Calu3 (cell line): ENCODE results near the gene PBX1. TPM values are rescaled to one million over a fixed set of nuclear protein-coding genes. Genes with fewer than 3 reads are reported as not detected.

Experiments used
- BruUV-seq: library from RNA; stranded (reverse); fragments of 400-500 nt; replicated peaks from 2 replicates; lab custom pipeline; 2021; lab: Mats Ljungman, UMichigan
- CTCF ChIA-PET: fragments of 300-600 bp; sonication (Branson Sonifier 250); formaldehyde crosslinking; loops from one replicate; lab custom pipeline; 2022; ENCODE audit warnings: antibody characterized with exemption; lab: Charles Lee
- DNase-seq: peaks from one replicate; pipeline ENCODE4 v3.0.0; 2022
- H3K27ac Mint-ChIP-seq: one replicate; pipeline ENCODE4 v1.8.0; 2022; ENCODE audit warnings: mixed read lengths; ENCODE audit not compliant: unreplicated experiment
- H3K27me3 Mint-ChIP-seq: one replicate; pipeline ENCODE4 v1.8.0; 2022; ENCODE audit warnings: mixed read lengths; ENCODE audit not compliant: unreplicated experiment
- H3K36me3 Mint-ChIP-seq: one replicate; pipeline ENCODE4 v1.8.0; 2022; ENCODE audit warnings: mild to moderate bottlenecking, moderate library complexity, mixed read lengths; ENCODE audit not compliant: insufficient read depth, unreplicated experiment
- H3K4me1 Mint-ChIP-seq: one replicate; pipeline ENCODE4 v1.8.0; 2022; ENCODE audit warnings: mild to moderate bottlenecking, low read depth, mixed read lengths; ENCODE audit not compliant: unreplicated experiment
- H3K4me3 Mint-ChIP-seq: one replicate; pipeline ENCODE4 v1.8.0; 2022; ENCODE audit warnings: mild to moderate bottlenecking, low read depth, moderate library complexity, mixed read lengths; ENCODE audit not compliant: unreplicated experiment
- H3K9me3 Mint-ChIP-seq: one replicate; pipeline ENCODE4 v1.8.0; 2022; ENCODE audit warnings: low read depth, mixed read lengths; ENCODE audit not compliant: unreplicated experiment
- intact Hi-C: fragments of 100-400 bp; cut with micrococcal nuclease; formaldehyde crosslinking; loops from one replicate; pipeline ENCODE4 v1.10.0; 2022; ENCODE audit not compliant: unreplicated experiment
- total RNA-seq: library from RNA; stranded (reverse); gene quantifications from 2 replicates; pipeline ENCODE4 v1.2.3, GENCODE V29; 2022
- TF ChIP-seq, protein P1 (sequence below): fragments of 200-600 bp; IDR thresholded peaks from one replicate; pipeline ENCODE4 v1.8.0; 2022; ENCODE audit warnings: antibody characterized with exemption; ENCODE audit not compliant: unreplicated experiment

The PBX1 gene
- total RNA-seq, 1 experiment from 2014 or later, result 22.5 TPM

DNA sequence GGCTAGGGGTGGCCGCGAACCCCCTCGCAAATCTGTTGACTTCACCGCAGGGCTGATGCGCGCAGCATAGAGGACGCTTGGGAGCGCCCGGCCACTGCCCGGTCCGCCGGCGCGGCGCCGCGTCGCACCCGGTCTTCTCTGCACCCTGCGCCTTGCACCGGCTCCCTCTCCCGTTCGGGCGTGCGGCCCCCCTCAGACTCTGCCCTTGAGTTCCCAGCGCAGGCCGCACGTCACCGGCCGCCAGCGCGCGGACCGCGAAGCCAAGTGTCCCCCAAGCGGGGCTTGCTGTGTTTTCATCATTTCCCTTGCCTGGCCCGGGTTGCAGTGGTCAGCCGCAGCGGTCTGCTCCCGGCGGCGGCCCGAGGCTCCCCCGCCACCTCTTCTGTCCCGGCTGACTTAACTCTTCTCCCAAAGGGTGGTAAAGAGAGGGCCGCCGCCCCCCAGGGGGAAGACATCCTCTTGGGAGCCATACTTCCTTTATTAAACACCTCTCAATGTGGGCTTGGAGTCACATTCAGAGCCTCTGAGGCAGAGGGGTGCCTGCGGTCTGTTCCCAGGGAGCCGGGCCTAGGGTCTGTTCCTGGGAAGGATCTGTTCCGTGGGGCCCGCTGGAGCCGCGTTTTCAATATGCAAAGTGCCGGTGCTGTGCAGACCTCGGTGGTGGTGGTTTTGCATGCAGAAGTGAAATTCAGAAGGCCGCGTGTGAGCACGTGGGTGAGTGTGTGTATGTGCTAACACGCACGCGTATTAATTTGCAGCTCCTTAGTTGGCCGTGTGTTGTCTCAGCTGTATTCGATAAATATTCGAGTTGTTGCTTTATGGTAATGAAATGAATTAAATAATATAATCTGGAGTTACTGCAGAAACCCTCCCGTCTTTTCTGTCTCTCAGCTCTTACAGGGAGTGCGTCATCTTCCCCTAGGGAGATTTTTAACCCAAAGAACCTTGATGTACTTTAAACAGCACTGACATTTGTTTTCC is 17.6 kb downstream of the PBX1 start:
- no peaks in the 10 kb centered on the region for H3K4me1 Mint-ChIP-seq
- no peak overlapping the region for H3K27ac Mint-ChIP-seq
- no peaks in the 10 kb centered on the region for H3K9me3 Mint-ChIP-seq
- intact Hi-C loops, result no loop called here
- TF ChIP-seq, protein P1, sequence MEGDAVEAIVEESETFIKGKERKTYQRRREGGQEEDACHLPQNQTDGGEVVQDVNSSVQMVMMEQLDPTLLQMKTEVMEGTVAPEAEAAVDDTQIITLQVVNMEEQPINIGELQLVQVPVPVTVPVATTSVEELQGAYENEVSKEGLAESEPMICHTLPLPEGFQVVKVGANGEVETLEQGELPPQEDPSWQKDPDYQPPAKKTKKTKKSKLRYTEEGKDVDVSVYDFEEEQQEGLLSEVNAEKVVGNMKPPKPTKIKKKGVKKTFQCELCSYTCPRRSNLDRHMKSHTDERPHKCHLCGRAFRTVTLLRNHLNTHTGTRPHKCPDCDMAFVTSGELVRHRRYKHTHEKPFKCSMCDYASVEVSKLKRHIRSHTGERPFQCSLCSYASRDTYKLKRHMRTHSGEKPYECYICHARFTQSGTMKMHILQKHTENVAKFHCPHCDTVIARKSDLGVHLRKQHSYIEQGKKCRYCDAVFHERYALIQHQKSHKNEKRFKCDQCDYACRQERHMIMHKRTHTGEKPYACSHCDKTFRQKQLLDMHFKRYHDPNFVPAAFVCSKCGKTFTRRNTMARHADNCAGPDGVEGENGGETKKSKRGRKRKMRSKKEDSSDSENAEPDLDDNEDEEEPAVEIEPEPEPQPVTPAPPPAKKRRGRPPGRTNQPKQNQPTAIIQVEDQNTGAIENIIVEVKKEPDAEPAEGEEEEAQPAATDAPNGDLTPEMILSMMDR, result no peak
- no peak overlapping the region for H3K4me3 Mint-ChIP-seq
- peaks cover 5% of the 10 kb centered on the region for H3K36me3 Mint-ChIP-seq
- DNase-seq, result no peak
- no TSS peak for BruUV-seq
- CTCF ChIA-PET, result interaction anchor here (1.1 kb wide), 1 partner anchor 12 kb away, joined by 3 read pairs; no protein-coding TSS in a partner anchor
- no peaks in the 10 kb centered on the region for H3K27me3 Mint-ChIP-seq

DNA sequence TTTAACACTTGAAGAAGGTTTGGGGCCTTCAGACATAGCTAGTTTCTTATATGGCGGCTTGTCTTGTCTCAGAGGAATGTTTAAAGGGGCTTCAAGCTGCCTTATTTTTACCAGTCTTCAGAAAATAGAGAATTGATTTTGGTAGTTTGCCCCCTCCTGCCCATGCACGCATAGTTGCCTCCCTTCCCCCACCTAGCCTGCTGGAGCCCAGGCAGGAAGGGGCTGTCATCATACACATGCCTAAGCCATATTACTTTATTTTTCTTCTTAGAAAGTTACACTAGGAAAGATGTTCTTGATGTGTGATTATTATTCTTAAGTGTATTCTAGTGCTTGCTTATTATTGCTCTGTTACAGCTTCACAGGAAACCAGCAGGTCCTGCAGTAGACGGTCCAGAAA is 18.3 kb downstream of the PBX1 start:
- CTCF ChIA-PET, result interaction anchor here (1.1 kb wide), 1 partner anchor 11 kb away, joined by 3 read pairs; no protein-coding TSS in a partner anchor
- H3K4me1 Mint-ChIP-seq, result no peaks in the 10 kb centered on the region

DNA sequence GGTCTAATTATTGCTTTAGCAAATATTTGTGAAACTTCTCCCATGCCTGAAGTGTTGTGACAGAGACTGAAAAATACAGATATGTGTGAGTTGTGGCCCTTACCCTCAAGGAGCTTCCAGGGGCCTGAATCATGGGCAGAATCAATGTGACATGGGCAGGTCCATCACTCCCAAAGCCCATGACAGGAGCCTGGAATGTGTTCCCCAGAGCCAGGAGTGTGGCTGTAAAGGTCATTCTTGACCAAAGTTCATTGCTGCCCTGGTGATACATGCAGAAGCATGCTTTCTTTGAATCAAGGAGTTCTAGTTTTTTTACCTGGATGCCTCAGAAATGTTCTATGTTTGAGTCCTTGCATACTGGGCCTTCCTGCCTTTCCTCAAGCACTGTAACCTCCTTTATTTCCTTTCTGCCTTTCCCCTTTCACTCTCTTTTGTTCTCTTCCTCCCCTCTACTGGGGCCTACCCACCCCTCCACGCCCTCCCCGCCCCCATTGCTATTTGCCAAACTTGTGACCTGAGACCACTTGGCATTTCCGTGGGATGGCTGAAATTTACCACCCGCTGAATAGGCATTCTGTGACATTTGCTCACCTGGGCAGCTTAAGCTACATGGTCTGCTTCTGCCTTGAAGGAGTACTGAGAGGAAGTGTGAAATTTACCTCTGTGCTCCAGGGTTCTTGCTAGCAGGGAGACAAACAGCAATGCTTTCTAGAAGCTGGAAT is 19.7 kb downstream of the PBX1 start:
- Mint-ChIP-seq H3K27ac (no peak overlapping the region), H3K36me3 (peaks cover 5% of the 10 kb centered on the region), H3K27me3 (no peaks in the 10 kb centered on the region), H3K4me1 (no peaks in the 10 kb centered on the region), H3K9me3 (no peaks in the 10 kb centered on the region), H3K4me3 (no peak overlapping the region)
- intact Hi-C loops, result no loop called here
- no TSS peak for BruUV-seq
- DNase-seq, result no peak
- TF ChIP-seq, protein P1, result no peak
- CTCF ChIA-PET, result no interaction called here

More for the DNA sequence above, 18.3 kb downstream of the PBX1 start:
- H3K9me3 Mint-ChIP-seq, result no peaks in the 10 kb centered on the region
- no peak overlapping the region for H3K4me3 Mint-ChIP-seq
- H3K27ac Mint-ChIP-seq, result no peak overlapping the region
- no peak for DNase-seq
- H3K36me3 Mint-ChIP-seq, result peaks cover 5% of the 10 kb centered on the region
- no peaks in the 10 kb centered on the region for H3K27me3 Mint-ChIP-seq
- TF ChIP-seq, protein P1, result no peak
- BruUV-seq, result no TSS peak
- intact Hi-C loops, result no loop called here

DNA sequence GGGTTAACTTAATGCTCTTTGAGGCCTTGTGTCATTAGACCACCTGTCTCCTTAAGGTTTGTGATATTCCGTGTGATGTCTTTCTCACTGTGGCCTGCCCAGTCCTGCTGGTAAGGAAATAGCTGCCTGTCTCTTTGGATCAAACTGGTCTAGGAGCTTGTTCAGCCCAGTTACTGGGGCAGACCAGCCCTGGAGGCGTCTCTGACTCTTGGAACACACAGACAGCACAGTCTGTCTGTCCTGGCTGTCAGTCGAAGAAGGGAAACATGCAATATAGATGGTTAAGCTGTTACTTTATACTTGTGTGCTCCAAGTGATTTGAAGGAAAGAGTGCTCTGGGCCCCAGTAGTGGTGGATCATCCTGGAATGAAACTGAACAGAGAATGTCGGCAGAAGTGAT is 20.4 kb downstream of the PBX1 start:
- H3K4me1 Mint-ChIP-seq, result no peaks in the 10 kb centered on the region
- TF ChIP-seq, protein P1, result no peak
- H3K4me3 Mint-ChIP-seq, result no peak overlapping the region

More for the DNA sequence above, 20.4 kb downstream of the PBX1 start:
- no peaks in the 10 kb centered on the region for H3K27me3 Mint-ChIP-seq
- DNase-seq, result no peak
- H3K27ac Mint-ChIP-seq, result no peak overlapping the region
- peaks cover 2% of the 10 kb centered on the region for H3K36me3 Mint-ChIP-seq
- CTCF ChIA-PET, result no interaction called here
- H3K9me3 Mint-ChIP-seq, result no peaks in the 10 kb centered on the region
- BruUV-seq, result no TSS peak
- intact Hi-C loops, result no loop called here
